ENCODE results near the gene DLL4.

GRCh38 chr15:40927495-40927872, 1.7 kb upstream of the DLL4 start:
- no peak for TF ChIP-seq CTCF (IDR thresholded peaks at IDR 0.05)
- TF ChIP-seq POLR2A (IDR thresholded peaks at IDR 0.05) = no peak

Data from lower leg skin (tissue), 3 donors.